ENCODE measurements around the gene WDFY1.

DNA sequence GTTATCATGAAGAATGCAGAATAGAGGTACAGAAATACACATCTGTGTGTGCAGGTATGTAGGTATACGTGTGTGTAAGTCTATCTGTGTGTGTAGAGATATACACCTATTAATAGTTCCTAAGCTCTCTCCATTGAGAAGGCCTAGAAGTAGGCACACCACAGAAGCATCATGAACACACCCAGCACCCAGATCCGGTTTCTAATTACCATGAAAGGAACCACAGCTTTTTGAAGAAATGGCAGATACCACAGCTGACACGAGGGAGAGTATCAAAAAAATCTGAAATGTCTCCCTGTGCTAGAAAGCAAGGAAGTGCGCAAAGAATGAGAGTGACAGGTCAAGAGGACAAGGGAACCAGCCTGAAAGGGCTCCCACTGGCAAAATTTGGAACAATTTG lies 80.0 kb downstream of the WDFY1 start:
- no peak for TF ChIP-seq POLR2A (IDR thresholded peaks at IDR 0.05; ENCODE audit: extremely low read depth, insufficient read length)
- TF ChIP-seq, protein P1, sequence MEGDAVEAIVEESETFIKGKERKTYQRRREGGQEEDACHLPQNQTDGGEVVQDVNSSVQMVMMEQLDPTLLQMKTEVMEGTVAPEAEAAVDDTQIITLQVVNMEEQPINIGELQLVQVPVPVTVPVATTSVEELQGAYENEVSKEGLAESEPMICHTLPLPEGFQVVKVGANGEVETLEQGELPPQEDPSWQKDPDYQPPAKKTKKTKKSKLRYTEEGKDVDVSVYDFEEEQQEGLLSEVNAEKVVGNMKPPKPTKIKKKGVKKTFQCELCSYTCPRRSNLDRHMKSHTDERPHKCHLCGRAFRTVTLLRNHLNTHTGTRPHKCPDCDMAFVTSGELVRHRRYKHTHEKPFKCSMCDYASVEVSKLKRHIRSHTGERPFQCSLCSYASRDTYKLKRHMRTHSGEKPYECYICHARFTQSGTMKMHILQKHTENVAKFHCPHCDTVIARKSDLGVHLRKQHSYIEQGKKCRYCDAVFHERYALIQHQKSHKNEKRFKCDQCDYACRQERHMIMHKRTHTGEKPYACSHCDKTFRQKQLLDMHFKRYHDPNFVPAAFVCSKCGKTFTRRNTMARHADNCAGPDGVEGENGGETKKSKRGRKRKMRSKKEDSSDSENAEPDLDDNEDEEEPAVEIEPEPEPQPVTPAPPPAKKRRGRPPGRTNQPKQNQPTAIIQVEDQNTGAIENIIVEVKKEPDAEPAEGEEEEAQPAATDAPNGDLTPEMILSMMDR (IDR thresholded peaks at IDR 0.05; ENCODE audit: low read depth, low read length): no peak
- no peak for TF ChIP-seq MAX (IDR thresholded peaks at IDR 0.05; ENCODE audit: low read depth, low read length)

Measured in NB4 (cell line).